ENCODE measurements around the gene BAIAP3.

- TF ChIP-seq POLR2A (IDR thresholded peaks at IDR 0.05) (no peak), CTCF (IDR thresholded peaks at IDR 0.05) (no peak)
Measured at GRCh38 chr16:1313721-1314369, 19.6 kb upstream of the BAIAP3 start.
